Fibroblast of lung (primary cell): ENCODE measurements around the gene HAGH.

ENCODE experiments used
- CTCF ChIP-seq, 2 donors: IDR thresholded peaks in 1 of 2; conservative IDR thresholded peaks in 1 of 2; 1 replicate in 1 of 2; 2 replicates in 1 of 2; pipeline ENCODE4 v1.5.1; 2011 to 2012; ENCODE audit warnings: low read length in 2 of 2, control low read depth in 1 of 2, inconsistent platforms in 1 of 2, low read depth in 1 of 2, mild to moderate bottlenecking in 1 of 2
- EZH2 ChIP-seq: IDR thresholded peaks from 2 replicates; pipeline ENCODE4 v1.5.1; 2012; ENCODE audit warnings: low read length, control low read depth, mild to moderate bottlenecking; ENCODE audit errors: missing control alignments

- TF ChIP-seq CTCF (conservative IDR thresholded peaks at IDR 0.05 in 1 of 2, IDR thresholded peaks at IDR 0.05 in 1 of 2; ENCODE audit: low read depth in 1 of 2, low read length in 2 of 2): no peak
- no peak for TF ChIP-seq EZH2
These were observed 49.6 kb downstream of the HAGH start for GRCh38 chr16:1776991-1777374.
